ENCODE data around the gene ATG16L2.
"Not testable (repeated sequence)": the region's sequence is repeated elsewhere in the genome, so short reads cannot be mapped to it uniquely, and the experiment has no call there.

ATG16L2 gene

DNA sequence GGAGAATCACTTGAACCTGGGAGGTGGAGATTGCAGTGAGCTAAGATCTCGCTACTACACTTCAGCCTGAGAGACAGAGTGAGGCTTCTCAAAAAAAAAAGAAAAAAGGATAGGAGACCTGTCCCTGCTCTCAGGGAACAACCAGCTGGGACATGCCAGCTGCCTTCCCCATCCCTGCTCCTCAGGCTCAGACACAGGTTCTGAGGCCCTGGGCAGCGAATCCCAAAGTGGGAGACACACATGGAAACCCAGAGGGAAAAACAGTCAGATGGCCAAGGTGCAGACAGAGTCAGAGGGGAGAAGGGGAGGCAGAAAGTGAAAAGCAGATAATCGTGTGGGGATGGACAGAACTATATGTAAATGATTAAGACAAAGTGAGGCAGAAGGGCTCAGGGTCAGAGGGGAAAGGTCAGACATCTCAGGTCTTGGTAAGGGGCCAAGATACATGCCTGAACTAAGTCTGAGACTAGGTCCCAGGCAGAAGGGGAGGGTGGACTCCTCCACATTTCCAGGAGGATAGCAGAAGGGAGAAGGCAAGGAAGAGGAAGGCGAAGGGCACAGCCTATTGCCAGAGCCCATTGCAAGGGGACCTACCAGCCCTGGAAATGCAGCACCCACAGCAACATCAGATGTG lies 34.6 kb upstream of the ATG16L2 start:
- DNase-seq (ENCODE audit: low read depth) = no peak

- no peak for DNase-seq (ENCODE audit: low read depth)
Measured at GRCh38 chr11:72780296-72781062, 33.7 kb upstream of the ATG16L2 start.

GRCh38 chr11:72781063-72781312 lies 33.2 kb upstream of the ATG16L2 start:
- DNase-seq (ENCODE audit: low read depth) = no peak

DNA sequence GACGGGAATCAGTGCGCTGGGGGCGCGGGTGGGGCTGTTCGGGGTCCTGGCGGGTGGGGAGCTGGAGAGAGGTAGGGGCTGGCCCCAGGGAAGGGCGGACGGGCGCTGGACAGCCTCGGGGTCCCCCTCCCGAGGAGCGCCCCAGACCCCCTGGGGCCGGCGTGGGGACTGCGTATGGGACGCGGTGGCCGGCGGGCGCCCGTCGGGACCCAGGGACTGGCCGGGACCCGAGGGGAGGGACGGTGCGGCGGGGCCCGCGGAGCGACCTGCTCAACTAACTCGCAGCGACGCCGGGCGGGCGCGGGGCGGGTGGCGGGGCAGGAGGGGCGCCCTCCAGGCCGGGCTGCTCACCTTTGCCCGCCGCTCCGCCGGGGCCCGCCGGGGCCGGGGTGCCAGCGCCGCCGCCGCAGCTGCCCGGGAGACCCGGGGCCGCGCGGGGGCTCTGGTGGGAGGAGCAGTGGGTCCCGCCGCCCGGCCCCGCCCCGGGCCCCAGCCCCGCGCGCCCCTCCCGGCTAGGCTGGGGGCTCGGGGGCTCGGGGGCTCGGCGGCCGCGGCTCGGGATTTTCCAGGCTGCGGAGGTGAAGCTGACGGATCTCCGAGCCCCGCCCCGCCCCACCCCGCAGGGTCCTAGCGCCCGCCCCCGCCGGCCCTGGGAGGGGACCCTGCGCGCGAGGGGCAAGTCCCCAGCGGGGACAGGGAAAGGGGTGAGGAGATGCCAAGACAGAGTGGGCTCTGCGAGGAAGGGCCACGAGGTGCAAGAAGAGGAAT lies 32.7 kb upstream of the ATG16L2 start:
- peak; percentile 25 for DNase-seq (ENCODE audit: low read depth)

DNA sequence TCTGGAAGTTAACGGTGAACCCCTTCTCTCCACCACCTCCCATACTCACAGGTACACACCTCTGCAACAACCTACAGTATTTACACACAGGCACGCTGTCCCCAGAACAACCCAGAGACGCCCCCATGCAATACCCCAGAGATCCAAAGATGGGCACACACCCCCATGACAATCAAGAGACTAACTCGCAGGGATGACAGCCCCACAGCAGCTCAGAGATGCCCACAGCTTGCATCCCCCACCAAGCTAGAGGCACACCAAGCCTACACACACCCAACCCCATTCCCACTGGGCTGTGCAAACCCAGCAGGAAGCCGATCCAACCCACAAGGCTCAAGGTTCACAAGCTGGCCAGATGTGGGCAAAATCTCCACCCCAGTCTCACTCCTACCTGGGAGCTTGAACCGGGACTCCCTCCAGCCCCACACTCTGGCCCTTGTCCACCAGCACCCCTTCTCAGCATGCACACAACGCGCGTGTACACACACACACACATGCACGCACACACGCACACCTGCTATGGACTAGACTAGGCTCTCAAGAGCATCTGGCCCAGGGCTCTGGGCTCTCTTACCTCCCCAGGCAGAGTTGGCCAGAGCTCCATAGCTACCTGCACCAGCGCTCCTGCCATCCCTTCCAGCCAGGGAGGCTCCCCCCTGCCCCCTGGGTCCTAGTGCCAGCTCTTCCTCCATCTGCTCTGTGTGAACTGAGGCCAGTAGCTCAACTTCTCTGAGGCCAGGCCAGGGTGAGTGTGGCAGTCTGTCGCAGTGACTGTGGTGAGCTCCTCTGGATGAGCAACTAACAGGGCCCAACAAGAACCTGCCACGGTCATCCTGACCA lies 31.9 kb upstream of the ATG16L2 start:
- DNase-seq (ENCODE audit: low read depth) = no peak

DNA sequence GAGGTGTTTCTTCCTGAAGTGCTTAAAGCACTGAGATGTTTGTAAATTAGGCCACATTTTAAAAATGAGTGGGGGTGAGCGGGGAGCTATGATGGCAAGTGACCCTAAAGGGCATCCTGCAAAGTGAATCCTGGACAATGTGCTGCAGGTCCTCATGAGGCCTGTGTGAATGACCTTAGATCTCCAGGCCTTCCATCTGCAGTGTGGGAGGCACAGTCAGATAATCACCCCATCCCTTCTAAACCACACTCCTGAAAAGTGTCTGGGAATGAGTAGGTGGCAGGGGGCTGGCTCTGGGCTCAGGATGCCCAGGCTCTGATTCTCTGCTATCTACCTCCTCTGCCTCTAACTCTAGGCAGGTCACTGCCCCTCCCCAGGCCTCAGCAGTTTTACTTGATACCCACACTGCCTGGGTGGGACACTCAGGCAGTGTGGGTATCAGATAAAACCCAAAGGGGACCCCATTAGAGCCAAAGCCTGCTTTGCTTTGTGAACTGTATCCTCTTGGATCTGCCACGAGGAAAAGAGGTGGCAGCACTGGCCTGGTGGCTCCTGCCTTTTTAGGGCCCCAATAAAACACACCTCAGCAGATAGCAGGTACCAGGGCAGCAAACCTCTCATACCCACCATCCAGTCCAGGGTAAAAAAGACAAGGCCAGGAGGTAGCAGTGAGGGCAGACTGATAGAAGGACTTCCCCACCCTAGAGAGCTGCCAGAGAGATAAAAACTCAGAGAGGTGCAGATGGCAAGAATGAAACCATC lies 30.9 kb upstream of the ATG16L2 start:
- DNase-seq (ENCODE audit: low read depth) = no peak

DNA sequence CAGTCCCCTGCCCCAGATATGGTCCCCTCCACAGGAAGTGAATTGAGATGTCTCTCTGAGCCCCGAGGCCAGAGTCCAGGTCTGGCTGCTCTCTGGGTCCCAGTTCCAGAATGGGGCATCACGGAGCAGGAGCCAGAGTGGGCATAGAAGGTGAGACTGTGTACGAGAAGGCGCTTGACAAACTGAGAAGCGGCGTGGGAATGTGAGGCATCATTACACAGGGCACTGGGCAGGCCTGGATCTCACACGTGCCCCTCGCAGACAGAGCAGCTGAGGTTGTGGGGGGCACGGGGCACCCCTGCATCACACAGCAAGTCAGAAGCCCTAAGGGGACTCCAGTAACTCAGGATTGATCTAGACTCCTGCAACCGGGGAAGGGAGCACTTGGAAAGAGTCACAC lies 29.5 kb upstream of the ATG16L2 start:
- no peak for DNase-seq (ENCODE audit: low read depth)

DNA sequence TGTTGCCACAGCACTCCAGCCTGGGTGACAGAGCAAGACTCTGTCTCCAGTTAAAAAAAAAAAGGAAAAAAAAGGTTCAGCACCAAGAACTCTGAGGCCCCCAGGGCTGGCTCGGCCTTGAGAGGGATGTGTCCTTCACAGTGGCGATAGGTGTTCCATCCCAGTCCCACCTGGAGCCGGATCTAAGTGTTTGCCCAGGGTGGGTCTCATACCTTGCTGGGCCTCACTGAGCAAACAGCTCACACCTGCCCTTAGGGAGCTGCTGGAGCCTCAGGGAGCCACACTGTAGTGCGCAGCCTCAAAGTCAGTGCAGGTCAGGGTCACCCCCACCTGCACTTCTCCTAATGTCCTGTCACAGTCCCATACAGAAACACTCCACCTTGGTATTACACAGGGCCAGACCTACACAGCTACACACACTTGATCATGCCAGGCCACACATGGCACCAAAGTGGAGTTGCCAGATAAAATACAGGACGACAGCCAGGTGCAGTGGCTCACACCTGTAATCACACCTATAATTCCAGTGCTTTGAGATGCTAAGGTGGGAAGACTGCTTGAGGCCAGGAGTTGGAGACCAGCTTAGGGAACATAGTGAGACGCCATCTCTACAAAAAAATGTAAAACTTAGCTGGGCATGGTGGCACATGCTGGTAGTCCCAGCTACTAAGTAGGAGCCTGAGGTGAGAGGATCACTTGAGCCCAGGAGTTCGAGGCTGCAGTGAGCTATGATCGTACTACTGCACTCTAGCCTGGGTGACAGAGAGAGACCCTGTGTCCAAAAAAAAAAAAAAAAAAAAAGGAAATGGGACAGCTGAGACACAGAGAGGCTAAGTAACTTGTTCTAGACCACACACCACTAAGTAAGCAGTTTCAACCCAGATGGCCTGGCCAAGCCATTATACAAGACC lies 27.7 kb upstream of the ATG16L2 start:
- DNase-seq (ENCODE audit: low read depth) = no peak

DNA sequence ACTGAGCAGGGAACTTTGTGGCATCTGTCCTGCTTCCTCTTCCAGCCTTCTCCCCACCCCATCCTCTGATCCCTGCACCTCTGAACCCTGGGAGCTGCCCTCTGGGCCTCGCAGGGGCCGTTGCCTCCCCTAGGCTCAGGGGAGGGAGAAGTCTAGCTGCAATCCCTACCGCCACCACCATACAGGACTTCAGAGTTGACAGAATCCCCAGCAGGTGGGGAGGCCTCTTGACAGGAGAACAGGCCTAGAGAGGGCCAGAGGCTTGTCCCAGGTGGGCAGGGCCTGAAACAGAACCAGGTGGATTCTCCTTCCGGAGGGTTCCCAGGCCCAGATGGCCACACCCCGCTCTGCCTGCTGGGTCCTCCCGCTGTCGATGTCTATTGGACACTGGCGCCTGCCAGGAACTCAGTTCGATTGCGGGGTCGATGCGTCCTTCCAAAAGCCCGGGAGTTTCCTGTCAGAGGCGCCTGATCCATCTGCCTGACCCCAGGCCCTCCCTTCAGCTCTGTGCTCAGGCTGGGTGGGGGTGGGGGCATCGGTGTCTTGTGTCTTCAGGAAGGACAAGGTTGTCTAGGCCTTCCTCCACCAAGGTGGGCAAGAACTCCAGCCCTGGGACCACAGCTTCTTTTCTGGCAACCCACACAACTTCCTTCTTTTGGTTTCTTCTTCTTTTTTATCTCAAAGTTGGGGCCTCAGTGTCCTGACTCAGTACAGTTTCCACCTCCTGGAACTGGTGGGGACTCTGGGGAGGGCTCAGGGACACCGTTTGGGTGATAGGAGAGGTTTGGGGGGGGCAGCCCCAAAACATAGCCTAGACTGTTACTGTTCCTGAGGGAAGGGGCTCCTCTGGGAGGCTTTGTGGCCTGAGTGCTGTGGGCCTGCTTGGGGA lies 26.8 kb upstream of the ATG16L2 start:
- DNase-seq (ENCODE audit: low read depth) = no peak

GRCh38 chr11:72788241-72788640 lies 26.0 kb upstream of the ATG16L2 start:
- DNase-seq (ENCODE audit: low read depth) = no peak

- DNase-seq (ENCODE audit: low read depth) = no peak
Measured at GRCh38 chr11:72789493-72790131, 24.6 kb upstream of the ATG16L2 start.

GRCh38 chr11:72791228-72791627 lies 23.0 kb upstream of the ATG16L2 start:
- not testable (repeated sequence) for DNase-seq (ENCODE audit: low read depth)

DNA sequence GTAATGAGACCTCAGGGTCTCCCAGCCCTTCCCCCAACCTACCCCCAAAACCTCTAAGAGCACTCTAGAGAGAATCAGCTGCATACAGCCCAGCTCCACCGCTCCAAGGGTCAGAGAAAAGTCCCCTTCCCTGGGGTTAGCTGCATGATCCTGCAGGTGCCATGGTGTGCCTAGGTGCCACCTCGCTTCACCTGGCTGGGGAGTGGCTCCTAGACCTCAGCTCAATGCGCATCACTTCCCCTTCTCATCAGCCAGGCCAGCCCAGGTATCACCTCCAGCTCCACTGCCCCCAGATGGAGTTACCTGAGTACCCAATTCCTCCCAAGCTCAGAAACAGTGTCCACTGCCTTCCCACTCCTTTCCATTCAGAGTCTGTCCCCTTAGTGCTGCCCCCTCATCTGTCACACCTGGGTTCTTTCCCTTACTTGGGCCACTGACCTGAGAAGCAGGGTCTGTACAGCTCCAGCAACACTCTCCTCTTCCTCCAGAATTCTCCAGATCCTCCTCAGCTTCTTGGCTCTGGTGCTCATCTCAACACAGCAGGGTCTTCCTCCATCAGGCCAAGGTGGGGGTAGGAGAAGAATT lies 21.7 kb upstream of the ATG16L2 start:
- no peak for DNase-seq (ENCODE audit: low read depth)

GRCh38 chr11:72793076-72793424 lies 21.2 kb upstream of the ATG16L2 start:
- no peak for DNase-seq (ENCODE audit: low read depth)

- DNase-seq (ENCODE audit: low read depth) = peak; percentile 84
Measured at GRCh38 chr11:72793425-72794367, 20.5 kb upstream of the ATG16L2 start, which contains the start of gene STARD10. Gene STARD10 (minus strand): TSS chr11:72794047. CDS start chr11:72781181, 12,866 bp downstream.

GRCh38 chr11:72798361-72798760 lies 15.8 kb upstream of the ATG16L2 start:
- no peak for DNase-seq (ENCODE audit: low read depth)

DNA sequence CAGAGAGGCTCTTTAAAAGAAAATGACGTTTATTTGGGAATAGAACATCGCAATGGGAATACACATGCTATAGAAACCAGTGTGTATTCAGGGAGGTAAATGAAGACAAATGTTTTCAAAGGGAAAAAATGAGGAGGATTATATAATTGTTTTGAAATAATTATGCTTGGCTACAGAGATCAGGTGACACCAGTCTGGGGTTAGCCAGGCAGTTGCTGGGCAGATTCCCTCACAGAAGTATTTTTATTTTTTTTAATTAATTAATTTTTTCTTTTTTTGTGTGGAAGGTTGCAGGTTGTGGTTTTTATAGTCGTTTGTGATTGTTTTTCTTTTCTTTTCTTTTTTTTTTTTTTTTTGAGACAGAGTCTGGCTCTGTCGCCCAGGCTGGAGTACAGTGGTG lies 14.8 kb upstream of the ATG16L2 start:
- no peak for DNase-seq (ENCODE audit: low read depth)
